Esophagus muscularis mucosa (tissue), 3 donors: ENCODE measurements around the gene NFATC3.

Experiments
- POLR2A ChIP-seq: fragments of 450-650 bp; IDR thresholded peaks from one replicate; pipeline ENCODE4 v1.6.1; 2017; ENCODE audit warnings: antibody characterized with exemption, moderate library complexity, mild to moderate bottlenecking, low read depth
- POLR2AphosphoS5 ChIP-seq, 2 donors: sonication (generic); formaldehyde crosslinking; IDR thresholded peaks; one replicate each; pipeline ENCODE4 v1.6.1; 2017; ENCODE audit warnings: antibody characterized with exemption in 2 of 2
- TF ChIP-seq, protein P1 (sequence below), 3 experiments: fragments of 200-600 bp in 2 of 3; fragments of 450-650 bp in 1 of 3; sonication (generic) in 2 of 3; IDR thresholded peaks; one replicate each; pipeline ENCODE4 v1.5.1; 2017 to 2019; ENCODE audit warnings: antibody characterized with exemption in 3 of 3, mild to moderate bottlenecking in 2 of 3, moderate library complexity in 1 of 3

DNA sequence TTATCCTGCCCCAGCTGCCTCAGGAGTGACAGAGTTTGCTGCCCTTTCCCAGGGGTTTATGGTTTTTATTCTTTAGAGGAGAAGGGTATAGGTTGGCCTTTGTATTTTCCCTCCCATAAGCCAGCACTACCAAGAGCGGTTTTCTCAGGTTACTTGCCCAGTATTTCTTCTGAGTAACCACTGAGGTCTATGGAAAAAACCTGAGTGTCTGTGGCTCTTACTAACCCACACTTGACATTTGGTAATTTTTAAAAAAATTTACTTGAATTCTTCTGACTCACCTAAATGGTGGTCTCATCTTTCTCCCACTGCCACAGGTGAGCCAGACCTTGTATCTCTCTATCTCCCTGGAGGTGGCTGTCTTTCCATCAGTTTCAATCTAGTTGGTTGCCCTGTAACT is 185.2 kb downstream of the NFATC3 start:
- TF ChIP-seq, protein P1, sequence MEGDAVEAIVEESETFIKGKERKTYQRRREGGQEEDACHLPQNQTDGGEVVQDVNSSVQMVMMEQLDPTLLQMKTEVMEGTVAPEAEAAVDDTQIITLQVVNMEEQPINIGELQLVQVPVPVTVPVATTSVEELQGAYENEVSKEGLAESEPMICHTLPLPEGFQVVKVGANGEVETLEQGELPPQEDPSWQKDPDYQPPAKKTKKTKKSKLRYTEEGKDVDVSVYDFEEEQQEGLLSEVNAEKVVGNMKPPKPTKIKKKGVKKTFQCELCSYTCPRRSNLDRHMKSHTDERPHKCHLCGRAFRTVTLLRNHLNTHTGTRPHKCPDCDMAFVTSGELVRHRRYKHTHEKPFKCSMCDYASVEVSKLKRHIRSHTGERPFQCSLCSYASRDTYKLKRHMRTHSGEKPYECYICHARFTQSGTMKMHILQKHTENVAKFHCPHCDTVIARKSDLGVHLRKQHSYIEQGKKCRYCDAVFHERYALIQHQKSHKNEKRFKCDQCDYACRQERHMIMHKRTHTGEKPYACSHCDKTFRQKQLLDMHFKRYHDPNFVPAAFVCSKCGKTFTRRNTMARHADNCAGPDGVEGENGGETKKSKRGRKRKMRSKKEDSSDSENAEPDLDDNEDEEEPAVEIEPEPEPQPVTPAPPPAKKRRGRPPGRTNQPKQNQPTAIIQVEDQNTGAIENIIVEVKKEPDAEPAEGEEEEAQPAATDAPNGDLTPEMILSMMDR (IDR thresholded peaks at IDR 0.05) = no peak
- no peak for TF ChIP-seq POLR2A
- no peak for TF ChIP-seq POLR2AphosphoS5 (IDR thresholded peaks at IDR 0.05)
